Kidney (tissue), 14 donors: ENCODE data around the gene BRIP1. TPM values are rescaled to one million over a fixed set of nuclear protein-coding genes. Genes with fewer than 3 reads are reported as not detected.
"Not testable (repeated sequence)": the region's sequence is repeated elsewhere in the genome, so short reads cannot be mapped to it uniquely, and the experiment has no call there.

ENCODE experiments used
- DNase-seq, 5 donors: peaks; one replicate each; pipeline ENCODE4 v3.0.0-alpha.2; 2013 to 2020
- FAIRE-seq: peaks from 2 replicates; lab custom pipeline; 2012; peaks lifted over from hg19 to GRCh38; lab: Jason Lieb, UNC
- H3K27ac ChIP-seq, 2 donors: one replicate each; pipeline ENCODE4 v1.7.0; 2013; ENCODE audit warnings: low read depth in 2 of 2, low read length in 2 of 2, inconsistent platforms in 1 of 2
- H3K27me3 ChIP-seq: one replicate; pipeline ENCODE4 v1.7.1; 2013; ENCODE audit warnings: low read length, inconsistent platforms; ENCODE audit not compliant: control insufficient read depth, insufficient read depth
- H3K36me3 ChIP-seq, 3 donors: one replicate each; pipeline versions ENCODE4 v1.7.0 to v1.7.1; 2013; ENCODE audit warnings: low read length in 3 of 3, control low read depth in 1 of 3, inconsistent platforms in 1 of 3; ENCODE audit not compliant: insufficient read depth in 3 of 3, control insufficient read depth in 2 of 3
- H3K4me1 ChIP-seq, 3 donors: one replicate each; pipeline versions ENCODE4 v1.7.0 to v1.7.1; 2013; ENCODE audit warnings: low read length in 3 of 3, inconsistent platforms in 1 of 3, low read depth in 1 of 3; ENCODE audit not compliant: control insufficient read depth in 2 of 3, insufficient read depth in 2 of 3
- H3K4me3 ChIP-seq, 3 donors: one replicate each; pipeline versions ENCODE4 v1.7.0 to v1.8.1; 2013; ENCODE audit warnings: low read length in 3 of 3, control low read depth in 1 of 3, inconsistent platforms in 1 of 3
- H3K9ac ChIP-seq, 3 donors: one replicate each; pipeline versions ENCODE4 v1.7.0 to v1.7.1; 2013; ENCODE audit warnings: low read length in 3 of 3, control low read depth in 1 of 3, inconsistent platforms in 1 of 3
- H3K9me3 ChIP-seq, 3 donors: one replicate each; pipeline versions ENCODE4 v1.7.0 to v1.7.1; 2013; ENCODE audit warnings: low read length in 3 of 3, control low read depth in 1 of 3, inconsistent platforms in 1 of 3; ENCODE audit not compliant: control insufficient read depth in 2 of 3, insufficient read depth in 1 of 3
- CTCF ChIP-seq: IDR thresholded peaks from 3 replicates; pipeline ENCODE4 v1.5.1; 2012; ENCODE audit warnings: mild to moderate bottlenecking, moderate library complexity, borderline replicate concordance; ENCODE audit not compliant: insufficient read depth; ENCODE audit errors: extremely low read depth
- intact Hi-C: fragments of 100-400 bp; cut with DNase I; formaldehyde crosslinking; loops from one replicate; pipeline ENCODE4 v1.11.1; 2022
- polyA plus RNA-seq: library from polyadenylated mRNA; stranded (reverse); fragments of 350-450 nt; fragmentation: Illumina TruSeq; extraction: RNeasy Lipid Tissue Mini Kit (QIAGEN cat#74804); gene quantifications from one replicate; pipeline ENCODE4 v1.2.3, GENCODE V29; 2014; ENCODE audit warnings: low read depth, low replicate concordance; ENCODE audit not compliant: insufficient read depth
- total RNA-seq: library from RNA; stranded (reverse); fragmentation: NEBNext Ultra II Directional; extraction: Animal tissue kit (Norgen Biotek cat#: 25700); gene quantifications from one replicate; pipeline ENCODE4 v1.2.1, GENCODE V29; 2021
- donor health status: control.
- donor health status: control.
- donor health status: control.
- donor health status: control.
- donor health status: control.
- donor health status: DM: yes; HTN: yes; CAD: no.
- donor health status: Normal renal cell carcinoma (clear cell type).

Gene BRIP1
- total and polyA plus RNA-seq, 2 donors from 2014 or later = 0.54 TPM; not detected in 1

- DNase-seq (no peak), FAIRE-seq (no peak)
- no peak overlapping the region for H3K9ac ChIP-seq
- H3K27me3 ChIP-seq = no peaks in the 10 kb centered on the region
- intact Hi-C loops = no loop called here
- TF ChIP-seq CTCF = no peak
- H3K36me3 ChIP-seq = no peaks in the 10 kb centered on the region
- H3K27ac ChIP-seq = no peak overlapping the region
- H3K4me1 ChIP-seq = no peaks in the 10 kb centered on the region
- no peak overlapping the region for H3K4me3 ChIP-seq
- no peaks in the 10 kb centered on the region for H3K9me3 ChIP-seq
These were observed 132.0 kb downstream of the BRIP1 start for GRCh38 chr17:61731330-61731729.

- Histone ChIP-seq H3K36me3 (no peaks in the 10 kb centered on the region), H3K4me1 (no peaks in the 10 kb centered on the region), H3K4me3 (no peak overlapping the region), H3K9ac (no peak overlapping the region), H3K27me3 (no peaks in the 10 kb centered on the region), H3K27ac (no peak overlapping the region), H3K9me3 (no peaks in the 10 kb centered on the region)
- FAIRE-seq (no peak), DNase-seq (no peak)
- intact Hi-C loops = no loop called here
- no peak for TF ChIP-seq CTCF
These were observed 133.5 kb downstream of the BRIP1 start for GRCh38 chr17:61729690-61730268.

- DNase-seq (no peak), FAIRE-seq (no peak)
- TF ChIP-seq CTCF = no peak
- H3K9ac ChIP-seq = no peak overlapping the region
- no peaks in the 10 kb centered on the region for H3K9me3 ChIP-seq
- no peaks in the 10 kb centered on the region for H3K4me1 ChIP-seq
- no peaks in the 10 kb centered on the region for H3K36me3 ChIP-seq
- no peak overlapping the region for H3K4me3 ChIP-seq
- H3K27ac ChIP-seq = no peak overlapping the region
- intact Hi-C loops = no loop called here
- no peaks in the 10 kb centered on the region for H3K27me3 ChIP-seq
These were observed 135.0 kb downstream of the BRIP1 start for GRCh38 chr17:61728297-61728836.

- H3K9ac ChIP-seq, H3K9me3 ChIP-seq, FAIRE-seq, H3K4me1 ChIP-seq, DNase-seq, intact Hi-C loops, H3K36me3 ChIP-seq, H3K27me3 ChIP-seq, H3K27ac ChIP-seq, H3K4me3 ChIP-seq: not testable (repeated sequence)
These were observed 135.5 kb downstream of the BRIP1 start for GRCh38 chr17:61727798-61728197.
